ENCODE measurements around the gene DOC2A.

GRCh38 chr16:30060346-30060745 is 49.5 kb upstream of the DOC2A start:
- TF ChIP-seq, protein P1, sequence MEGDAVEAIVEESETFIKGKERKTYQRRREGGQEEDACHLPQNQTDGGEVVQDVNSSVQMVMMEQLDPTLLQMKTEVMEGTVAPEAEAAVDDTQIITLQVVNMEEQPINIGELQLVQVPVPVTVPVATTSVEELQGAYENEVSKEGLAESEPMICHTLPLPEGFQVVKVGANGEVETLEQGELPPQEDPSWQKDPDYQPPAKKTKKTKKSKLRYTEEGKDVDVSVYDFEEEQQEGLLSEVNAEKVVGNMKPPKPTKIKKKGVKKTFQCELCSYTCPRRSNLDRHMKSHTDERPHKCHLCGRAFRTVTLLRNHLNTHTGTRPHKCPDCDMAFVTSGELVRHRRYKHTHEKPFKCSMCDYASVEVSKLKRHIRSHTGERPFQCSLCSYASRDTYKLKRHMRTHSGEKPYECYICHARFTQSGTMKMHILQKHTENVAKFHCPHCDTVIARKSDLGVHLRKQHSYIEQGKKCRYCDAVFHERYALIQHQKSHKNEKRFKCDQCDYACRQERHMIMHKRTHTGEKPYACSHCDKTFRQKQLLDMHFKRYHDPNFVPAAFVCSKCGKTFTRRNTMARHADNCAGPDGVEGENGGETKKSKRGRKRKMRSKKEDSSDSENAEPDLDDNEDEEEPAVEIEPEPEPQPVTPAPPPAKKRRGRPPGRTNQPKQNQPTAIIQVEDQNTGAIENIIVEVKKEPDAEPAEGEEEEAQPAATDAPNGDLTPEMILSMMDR (IDR thresholded peaks at IDR 0.05; ENCODE audit: low read length), result no peak
- TF ChIP-seq EZH2 (IDR thresholded peaks at IDR 0.05; ENCODE audit: borderline replicate concordance, low read length), result no peak
